GM21529 (cell line): ENCODE data around the gene ZBTB43.

Source experiments
- ATAC-seq: cut with Tn5 transposase; IDR thresholded peaks from one replicate; pipeline ENCODE4 v1.9.1; 2021; ENCODE audit not compliant: unreplicated experiment

Gene ZBTB43

GRCh38 chr9:126827227-126827626, 22.4 kb downstream of the ZBTB43 start:
- ATAC-seq: no peak

- ATAC-seq: no peak
These were observed 24.2 kb downstream of the ZBTB43 start for GRCh38 chr9:126829035-126829434.

- no peak for ATAC-seq
These were observed 26.0 kb downstream of the ZBTB43 start for GRCh38 chr9:126830827-126831226.

- no peak for ATAC-seq
These were observed 27.6 kb downstream of the ZBTB43 start for GRCh38 chr9:126832440-126832839.

- no peak for ATAC-seq
These were observed 28.2 kb downstream of the ZBTB43 start for GRCh38 chr9:126833020-126833419.

GRCh38 chr9:126833710-126834345, 29.0 kb downstream of the ZBTB43 start:
- ATAC-seq: no peak

GRCh38 chr9:126834672-126835071, 29.8 kb downstream of the ZBTB43 start:
- ATAC-seq: no peak

- ATAC-seq: no peak
These were observed 31.4 kb downstream of the ZBTB43 start for GRCh38 chr9:126836216-126836615.

GRCh38 chr9:126838055-126838811, 33.4 kb downstream of the ZBTB43 start:
- ATAC-seq: no peak

GRCh38 chr9:126838895-126839294, 34.1 kb downstream of the ZBTB43 start:
- no peak for ATAC-seq

- ATAC-seq: no peak
These were observed 34.5 kb downstream of the ZBTB43 start for GRCh38 chr9:126839301-126839700.

- ATAC-seq: no peak
These were observed 37.5 kb downstream of the ZBTB43 start for GRCh38 chr9:126842220-126842842.

GRCh38 chr9:126842977-126843799, 38.3 kb downstream of the ZBTB43 start:
- ATAC-seq: no peak

- no peak for ATAC-seq
These were observed 39.2 kb downstream of the ZBTB43 start for GRCh38 chr9:126844085-126844484.

- no peak for ATAC-seq
These were observed 42.2 kb downstream of the ZBTB43 start for GRCh38 chr9:126847051-126847450.

- no peak for ATAC-seq
These were observed 44.9 kb downstream of the ZBTB43 start for GRCh38 chr9:126849591-126850225.

GRCh38 chr9:126851286-126851880, 46.5 kb downstream of the ZBTB43 start:
- no peak for ATAC-seq

- no peak for ATAC-seq
These were observed 47.3 kb downstream of the ZBTB43 start for GRCh38 chr9:126852086-126852688.

- no peak for ATAC-seq
These were observed 48.8 kb downstream of the ZBTB43 start for GRCh38 chr9:126853667-126854066.

GRCh38 chr9:126854734-126855133, 49.9 kb downstream of the ZBTB43 start:
- ATAC-seq: no peak
